Thyroid gland (tissue), 4 donors: ENCODE results near the gene PTCD3.

Source experiments
- POLR2A ChIP-seq, 2 donors: fragments of 450-650 bp; IDR thresholded peaks; one replicate each; pipeline ENCODE4 v1.6.1; 2017; ENCODE audit warnings: antibody characterized with exemption in 2 of 2, mild to moderate bottlenecking in 2 of 2, moderate library complexity in 1 of 2
- TF ChIP-seq, protein P1 (sequence below), 6 experiments: fragments of 200-600 bp in 3 of 6; fragments of 450-650 bp in 3 of 6; sonication (generic) in 3 of 6; IDR thresholded peaks; one replicate each; pipeline ENCODE4 v1.5.1; 2016 to 2019; ENCODE audit warnings: antibody characterized with exemption in 6 of 6, mild to moderate bottlenecking in 2 of 6, inconsistent platforms in 1 of 6, moderate library complexity in 1 of 6

DNA sequence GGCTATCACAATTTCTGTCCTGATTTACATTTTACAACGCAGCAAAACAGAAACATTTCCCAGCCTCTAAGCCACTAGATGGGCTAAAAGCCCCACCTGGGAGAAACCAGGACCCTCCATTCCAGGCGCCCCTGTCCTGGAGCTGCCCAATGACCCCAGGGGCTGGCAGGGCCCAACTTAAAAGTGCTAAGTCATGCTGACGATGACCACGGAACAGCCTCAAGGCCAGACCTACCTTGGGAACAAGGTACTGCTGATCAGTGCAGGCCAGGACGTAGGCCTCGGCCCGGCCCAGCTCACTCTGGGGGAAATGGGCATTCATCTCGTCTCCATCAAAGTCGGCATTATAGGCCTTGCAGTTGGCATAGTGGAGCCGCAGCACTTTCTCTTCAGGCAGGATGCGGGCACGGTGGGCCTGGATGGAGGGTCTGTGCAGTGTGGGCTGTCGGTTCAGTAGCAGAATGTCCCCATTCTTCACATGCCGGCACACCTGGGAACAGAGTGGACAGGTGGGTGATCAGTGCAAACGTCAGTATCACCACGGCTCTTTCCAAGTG is 36.2 kb upstream of the PTCD3 start:
- TF ChIP-seq, protein P1, sequence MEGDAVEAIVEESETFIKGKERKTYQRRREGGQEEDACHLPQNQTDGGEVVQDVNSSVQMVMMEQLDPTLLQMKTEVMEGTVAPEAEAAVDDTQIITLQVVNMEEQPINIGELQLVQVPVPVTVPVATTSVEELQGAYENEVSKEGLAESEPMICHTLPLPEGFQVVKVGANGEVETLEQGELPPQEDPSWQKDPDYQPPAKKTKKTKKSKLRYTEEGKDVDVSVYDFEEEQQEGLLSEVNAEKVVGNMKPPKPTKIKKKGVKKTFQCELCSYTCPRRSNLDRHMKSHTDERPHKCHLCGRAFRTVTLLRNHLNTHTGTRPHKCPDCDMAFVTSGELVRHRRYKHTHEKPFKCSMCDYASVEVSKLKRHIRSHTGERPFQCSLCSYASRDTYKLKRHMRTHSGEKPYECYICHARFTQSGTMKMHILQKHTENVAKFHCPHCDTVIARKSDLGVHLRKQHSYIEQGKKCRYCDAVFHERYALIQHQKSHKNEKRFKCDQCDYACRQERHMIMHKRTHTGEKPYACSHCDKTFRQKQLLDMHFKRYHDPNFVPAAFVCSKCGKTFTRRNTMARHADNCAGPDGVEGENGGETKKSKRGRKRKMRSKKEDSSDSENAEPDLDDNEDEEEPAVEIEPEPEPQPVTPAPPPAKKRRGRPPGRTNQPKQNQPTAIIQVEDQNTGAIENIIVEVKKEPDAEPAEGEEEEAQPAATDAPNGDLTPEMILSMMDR (IDR thresholded peaks at IDR 0.05) = no peak
- TF ChIP-seq POLR2A (IDR thresholded peaks at IDR 0.05) = no peak
